ENCODE measurements around the gene WBP1L.
A peak's percentile ranks its signal among the peaks of the same experiment; 100 is the strongest.

Gene WBP1L

DNA sequence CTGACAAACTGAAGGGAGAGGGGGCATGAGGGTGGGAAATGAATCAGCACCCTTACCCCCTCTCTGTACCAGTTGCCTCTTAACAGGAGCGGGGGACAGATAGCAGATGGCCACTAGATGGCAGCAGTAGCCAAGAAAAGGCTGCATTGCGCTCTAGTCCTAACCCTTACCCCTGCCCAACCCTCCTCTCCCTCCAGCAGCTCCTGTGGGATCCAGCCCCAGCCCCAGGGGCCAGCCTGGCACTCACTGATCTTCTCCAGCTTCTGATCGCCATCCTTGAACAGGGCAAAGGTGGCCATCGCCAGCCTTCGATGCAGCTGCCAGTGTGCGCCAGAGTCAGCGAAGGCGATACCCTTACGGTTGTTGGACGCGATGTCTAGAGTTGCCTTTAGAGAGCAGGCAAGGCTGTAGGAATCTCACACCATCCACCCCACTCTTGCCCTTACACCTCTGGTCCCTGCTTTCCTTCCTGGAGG lies 91.3 kb downstream of the WBP1L start:
- Histone ChIP-seq H3K27ac (ENCODE audit: extremely low read depth, low read depth, low read length) (no peak overlapping the region), H3K9me3 (ENCODE audit: control insufficient read depth, insufficient read depth, low read depth, low read length) (no peaks in the 10 kb centered on the region), H3K4me3 (ENCODE audit: low read depth, low read length) (no peak overlapping the region), H3K36me3 (ENCODE audit: control insufficient read depth in 2 of 2, insufficient read depth in 1 of 2, low read length in 2 of 2) (no peaks in the 10 kb centered on the region), H3K4me1 (ENCODE audit: control insufficient read depth, insufficient read depth, low read length) (peaks cover 6% of the 10 kb centered on the region; the same call in 1 of the 2 replicates)
- CTCF ChIA-PET, result interaction anchor here (0.5 to 6.2 kb wide), 17 partner anchors 12 to 882 kb away, joined by 3 to 112 read pairs (median 4); partner anchors contain the start of gene CNNM2
- POLR2A ChIA-PET, result interaction anchor here (0.6 kb wide), 1 partner anchor 78 kb away, joined by 7 read pairs; no protein-coding TSS in a partner anchor
- TF ChIP-seq, protein P1, sequence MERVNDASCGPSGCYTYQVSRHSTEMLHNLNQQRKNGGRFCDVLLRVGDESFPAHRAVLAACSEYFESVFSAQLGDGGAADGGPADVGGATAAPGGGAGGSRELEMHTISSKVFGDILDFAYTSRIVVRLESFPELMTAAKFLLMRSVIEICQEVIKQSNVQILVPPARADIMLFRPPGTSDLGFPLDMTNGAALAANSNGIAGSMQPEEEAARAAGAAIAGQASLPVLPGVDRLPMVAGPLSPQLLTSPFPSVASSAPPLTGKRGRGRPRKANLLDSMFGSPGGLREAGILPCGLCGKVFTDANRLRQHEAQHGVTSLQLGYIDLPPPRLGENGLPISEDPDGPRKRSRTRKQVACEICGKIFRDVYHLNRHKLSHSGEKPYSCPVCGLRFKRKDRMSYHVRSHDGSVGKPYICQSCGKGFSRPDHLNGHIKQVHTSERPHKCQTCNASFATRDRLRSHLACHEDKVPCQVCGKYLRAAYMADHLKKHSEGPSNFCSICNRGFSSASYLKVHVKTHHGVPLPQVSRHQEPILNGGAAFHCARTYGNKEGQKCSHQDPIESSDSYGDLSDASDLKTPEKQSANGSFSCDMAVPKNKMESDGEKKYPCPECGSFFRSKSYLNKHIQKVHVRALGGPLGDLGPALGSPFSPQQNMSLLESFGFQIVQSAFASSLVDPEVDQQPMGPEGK (tag by site-specific recombination; IDR thresholded peaks at IDR 0.05), result peak; percentile 60; the same call in 1 of the 2 replicates
- TF ChIP-seq ZNF114 (tag by site-specific recombination; IDR thresholded peaks at IDR 0.05) (no peak), ZXDB (tag by site-specific recombination; IDR thresholded peaks at IDR 0.05) (peak; percentile 26; the same call in 1 of the 2 replicates), ZNF600 (tag by site-specific recombination; IDR thresholded peaks at IDR 0.05) (peak; percentile 71; the same call in 1 of the 2 replicates), ZNF654 (tag by site-specific recombination; IDR thresholded peaks at IDR 0.05; ENCODE audit: low read depth) (peak; percentile 98), ZNF266 (tag by site-specific recombination; IDR thresholded peaks at IDR 0.05; ENCODE audit: low read depth) (no peak), SETDB1 (IDR thresholded peaks at IDR 0.05; ENCODE audit: insufficient read length, low read length) (no peak), ZNF202 (tag by site-specific recombination; IDR thresholded peaks at IDR 0.05; ENCODE audit: borderline replicate concordance) (no peak), ZBTB48 (tag by site-specific recombination; IDR thresholded peaks at IDR 0.05) (peak; percentile 97), ZFP41 (tag by site-specific recombination; IDR thresholded peaks at IDR 0.05; ENCODE audit: borderline replicate concordance) (no peak), OSR2 (tag by site-specific recombination; IDR thresholded peaks at IDR 0.05) (no peak), KLF9 (tag by site-specific recombination; IDR thresholded peaks at IDR 0.05; ENCODE audit: low read depth) (0 out of 2 replicates have a peak, but pooled peaks have one; percentile 24), ZNF2 (tag by site-specific recombination; IDR thresholded peaks at IDR 0.05) (0 out of 2 replicates have a peak, but pooled peaks have one; percentile 33), GLIS1 (tag by site-specific recombination; IDR thresholded peaks at IDR 0.05) (peak; percentile 30; the same call in 1 of the 2 replicates), ZNF558 (tag by site-specific recombination; IDR thresholded peaks at IDR 0.05) (no peak), SCRT2 (tag by site-specific recombination; IDR thresholded peaks at IDR 0.05) (peak; percentile 84), ZNF391 (tag by site-specific recombination; IDR thresholded peaks at IDR 0.05; ENCODE audit: borderline replicate concordance, low read depth) (peak; percentile 37; the same call in 1 of the 2 replicates), ZNF521 (tag by site-specific recombination; IDR thresholded peaks at IDR 0.05) (no peak)
- TF ChIP-seq, protein P2, sequence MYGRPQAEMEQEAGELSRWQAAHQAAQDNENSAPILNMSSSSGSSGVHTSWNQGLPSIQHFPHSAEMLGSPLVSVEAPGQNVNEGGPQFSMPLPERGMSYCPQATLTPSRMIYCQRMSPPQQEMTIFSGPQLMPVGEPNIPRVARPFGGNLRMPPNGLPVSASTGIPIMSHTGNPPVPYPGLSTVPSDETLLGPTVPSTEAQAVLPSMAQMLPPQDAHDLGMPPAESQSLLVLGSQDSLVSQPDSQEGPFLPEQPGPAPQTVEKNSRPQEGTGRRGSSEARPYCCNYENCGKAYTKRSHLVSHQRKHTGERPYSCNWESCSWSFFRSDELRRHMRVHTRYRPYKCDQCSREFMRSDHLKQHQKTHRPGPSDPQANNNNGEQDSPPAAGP (tag by site-specific recombination; IDR thresholded peaks at IDR 0.05), result 0 out of 2 replicates have a peak, but pooled peaks have one; percentile 55
- TF ChIP-seq, protein P3, sequence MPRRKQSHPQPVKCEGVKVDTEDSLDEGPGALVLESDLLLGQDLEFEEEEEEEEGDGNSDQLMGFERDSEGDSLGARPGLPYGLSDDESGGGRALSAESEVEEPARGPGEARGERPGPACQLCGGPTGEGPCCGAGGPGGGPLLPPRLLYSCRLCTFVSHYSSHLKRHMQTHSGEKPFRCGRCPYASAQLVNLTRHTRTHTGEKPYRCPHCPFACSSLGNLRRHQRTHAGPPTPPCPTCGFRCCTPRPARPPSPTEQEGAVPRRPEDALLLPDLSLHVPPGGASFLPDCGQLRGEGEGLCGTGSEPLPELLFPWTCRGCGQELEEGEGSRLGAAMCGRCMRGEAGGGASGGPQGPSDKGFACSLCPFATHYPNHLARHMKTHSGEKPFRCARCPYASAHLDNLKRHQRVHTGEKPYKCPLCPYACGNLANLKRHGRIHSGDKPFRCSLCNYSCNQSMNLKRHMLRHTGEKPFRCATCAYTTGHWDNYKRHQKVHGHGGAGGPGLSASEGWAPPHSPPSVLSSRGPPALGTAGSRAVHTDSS (tag by site-specific recombination; IDR thresholded peaks at IDR 0.05), result peak; percentile 55; the same call in 1 of the 2 replicates
- TF ChIP-seq, protein P4, sequence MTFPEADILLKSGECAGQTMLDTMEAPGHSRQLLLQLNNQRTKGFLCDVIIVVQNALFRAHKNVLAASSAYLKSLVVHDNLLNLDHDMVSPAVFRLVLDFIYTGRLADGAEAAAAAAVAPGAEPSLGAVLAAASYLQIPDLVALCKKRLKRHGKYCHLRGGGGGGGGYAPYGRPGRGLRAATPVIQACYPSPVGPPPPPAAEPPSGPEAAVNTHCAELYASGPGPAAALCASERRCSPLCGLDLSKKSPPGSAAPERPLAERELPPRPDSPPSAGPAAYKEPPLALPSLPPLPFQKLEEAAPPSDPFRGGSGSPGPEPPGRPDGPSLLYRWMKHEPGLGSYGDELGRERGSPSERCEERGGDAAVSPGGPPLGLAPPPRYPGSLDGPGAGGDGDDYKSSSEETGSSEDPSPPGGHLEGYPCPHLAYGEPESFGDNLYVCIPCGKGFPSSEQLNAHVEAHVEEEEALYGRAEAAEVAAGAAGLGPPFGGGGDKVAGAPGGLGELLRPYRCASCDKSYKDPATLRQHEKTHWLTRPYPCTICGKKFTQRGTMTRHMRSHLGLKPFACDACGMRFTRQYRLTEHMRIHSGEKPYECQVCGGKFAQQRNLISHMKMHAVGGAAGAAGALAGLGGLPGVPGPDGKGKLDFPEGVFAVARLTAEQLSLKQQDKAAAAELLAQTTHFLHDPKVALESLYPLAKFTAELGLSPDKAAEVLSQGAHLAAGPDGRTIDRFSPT (tag by site-specific recombination; IDR thresholded peaks at IDR 0.05), result no peak
- TF ChIP-seq, protein P5, sequence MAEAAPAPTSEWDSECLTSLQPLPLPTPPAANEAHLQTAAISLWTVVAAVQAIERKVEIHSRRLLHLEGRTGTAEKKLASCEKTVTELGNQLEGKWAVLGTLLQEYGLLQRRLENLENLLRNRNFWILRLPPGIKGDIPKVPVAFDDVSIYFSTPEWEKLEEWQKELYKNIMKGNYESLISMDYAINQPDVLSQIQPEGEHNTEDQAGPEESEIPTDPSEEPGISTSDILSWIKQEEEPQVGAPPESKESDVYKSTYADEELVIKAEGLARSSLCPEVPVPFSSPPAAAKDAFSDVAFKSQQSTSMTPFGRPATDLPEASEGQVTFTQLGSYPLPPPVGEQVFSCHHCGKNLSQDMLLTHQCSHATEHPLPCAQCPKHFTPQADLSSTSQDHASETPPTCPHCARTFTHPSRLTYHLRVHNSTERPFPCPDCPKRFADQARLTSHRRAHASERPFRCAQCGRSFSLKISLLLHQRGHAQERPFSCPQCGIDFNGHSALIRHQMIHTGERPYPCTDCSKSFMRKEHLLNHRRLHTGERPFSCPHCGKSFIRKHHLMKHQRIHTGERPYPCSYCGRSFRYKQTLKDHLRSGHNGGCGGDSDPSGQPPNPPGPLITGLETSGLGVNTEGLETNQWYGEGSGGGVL (tag by site-specific recombination; IDR thresholded peaks at IDR 0.05), result peak; percentile 73
- TF ChIP-seq, protein P6, sequence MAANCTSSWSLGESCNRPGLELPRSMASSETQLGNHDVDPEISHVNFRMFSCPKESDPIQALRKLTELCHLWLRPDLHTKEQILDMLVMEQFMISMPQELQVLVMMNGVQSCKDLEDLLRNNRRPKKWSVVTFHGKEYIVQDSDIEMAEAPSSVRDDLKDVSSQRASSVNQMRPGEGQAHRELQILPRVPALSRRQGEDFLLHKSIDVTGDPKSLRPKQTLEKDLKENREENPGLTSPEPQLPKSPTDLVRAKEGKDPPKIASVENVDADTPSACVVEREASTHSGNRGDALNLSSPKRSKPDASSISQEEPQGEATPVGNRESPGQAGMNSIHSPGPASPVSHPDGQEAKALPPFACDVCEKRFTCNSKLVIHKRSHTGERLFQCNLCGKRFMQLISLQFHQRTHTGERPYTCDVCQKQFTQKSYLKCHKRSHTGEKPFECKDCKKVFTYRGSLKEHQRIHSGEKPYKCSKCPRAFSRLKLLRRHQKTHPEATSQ (tag by site-specific recombination; IDR thresholded peaks at IDR 0.05), result no peak
- TF ChIP-seq, protein P7, sequence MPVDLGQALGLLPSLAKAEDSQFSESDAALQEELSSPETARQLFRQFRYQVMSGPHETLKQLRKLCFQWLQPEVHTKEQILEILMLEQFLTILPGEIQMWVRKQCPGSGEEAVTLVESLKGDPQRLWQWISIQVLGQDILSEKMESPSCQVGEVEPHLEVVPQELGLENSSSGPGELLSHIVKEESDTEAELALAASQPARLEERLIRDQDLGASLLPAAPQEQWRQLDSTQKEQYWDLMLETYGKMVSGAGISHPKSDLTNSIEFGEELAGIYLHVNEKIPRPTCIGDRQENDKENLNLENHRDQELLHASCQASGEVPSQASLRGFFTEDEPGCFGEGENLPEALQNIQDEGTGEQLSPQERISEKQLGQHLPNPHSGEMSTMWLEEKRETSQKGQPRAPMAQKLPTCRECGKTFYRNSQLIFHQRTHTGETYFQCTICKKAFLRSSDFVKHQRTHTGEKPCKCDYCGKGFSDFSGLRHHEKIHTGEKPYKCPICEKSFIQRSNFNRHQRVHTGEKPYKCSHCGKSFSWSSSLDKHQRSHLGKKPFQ (tag by site-specific recombination; IDR thresholded peaks at IDR 0.05), result no peak
